ENCODE data around the gene AADAC. TPM values are rescaled to one million over a fixed set of nuclear protein-coding genes. Genes with fewer than 3 reads are reported as not detected.
"Not testable (repeated sequence)": the region's sequence is repeated elsewhere in the genome, so short reads cannot be mapped to it uniquely, and the experiment has no call there.

Gene AADAC
- polyA plus RNA-seq, 1 donor (not counting 4 experiments of a cell fraction or from before 2014, with no cell fraction given), result 0.28 TPM

- Histone ChIP-seq H3K9me3 (ENCODE audit: control insufficient read depth, low read depth, low read length) (no peaks in the 10 kb centered on the region), H3K27ac (ENCODE audit: control insufficient read depth, insufficient read depth, low read length) (no peak overlapping the region), H3K9ac (ENCODE audit: control insufficient read depth, extremely low read depth, insufficient read depth, low read length) (no peak overlapping the region), H3K4me3 (ENCODE audit: control insufficient read depth in 2 of 3, extremely low read depth in 1 of 3, insufficient read depth in 2 of 3, low read depth in 1 of 3, low read length in 3 of 3) (no peak overlapping the region), H3K4me2 (ENCODE audit: control insufficient read depth, extremely low read depth, insufficient read depth, low read depth, low read length) (no peak overlapping the region), H3K27me3 (ENCODE audit: control insufficient read depth, extremely low read depth, insufficient read depth, low read length) (no peaks in the 10 kb centered on the region), H3K4me1 (ENCODE audit: control insufficient read depth, extremely low read depth, insufficient read depth, low read length) (no peaks in the 10 kb centered on the region), H3K9me1 (ENCODE audit: control insufficient read depth, extremely low read depth, insufficient read depth, low read length) (no peaks in the 10 kb centered on the region), H2AFZ (ENCODE audit: control insufficient read depth, low read length) (peak overlapping the region; percentile 20), H3K36me3 (ENCODE audit: control insufficient read depth in 2 of 2, extremely low read depth in 1 of 2, insufficient read depth in 2 of 2, low read length in 2 of 2) (no peaks in the 10 kb centered on the region), H3K79me2 (ENCODE audit: control insufficient read depth, insufficient read depth, low read length) (no peaks in the 10 kb centered on the region), H4K20me1 (ENCODE audit: control insufficient read depth, extremely low read depth, insufficient read depth, low read length) (no peaks in the 10 kb centered on the region)
- DNase-seq (ENCODE audit: low read depth, low spot score) (no peak), FAIRE-seq (no peak)
- TF ChIP-seq EZH2 (IDR thresholded peaks at IDR 0.05; ENCODE audit: low read length), result no peak
- no peak for TF ChIP-seq CTCF (optimal IDR thresholded peaks at IDR 0.05 in 1 of 3, IDR thresholded peaks at IDR 0.05 in 1 of 3, conservative IDR thresholded peaks at IDR 0.05 in 1 of 3; ENCODE audit: extremely low read depth in 1 of 3, insufficient read depth in 2 of 3, low read length in 3 of 3)
- dilution Hi-C loops (cut with MboI; ENCODE audit: extremely low pct_ligation_motif_present, low sequenced_read_pairs), result no loop called here
Observed at GRCh38 chr3:151789853-151790463, 24.0 kb upstream of the AADAC start.

GRCh38 chr3:151790763-151791162 lies 23.2 kb upstream of the AADAC start:
- H2AFZ ChIP-seq (ENCODE audit: control insufficient read depth, low read length); H3K9me1 ChIP-seq (ENCODE audit: control insufficient read depth, extremely low read depth, insufficient read depth, low read length); H3K4me2 ChIP-seq (ENCODE audit: control insufficient read depth, extremely low read depth, insufficient read depth, low read depth, low read length); FAIRE-seq; H3K9ac ChIP-seq (ENCODE audit: control insufficient read depth, extremely low read depth, insufficient read depth, low read length); H3K9me3 ChIP-seq (ENCODE audit: control insufficient read depth, low read depth, low read length); H4K20me1 ChIP-seq (ENCODE audit: control insufficient read depth, extremely low read depth, insufficient read depth, low read length); H3K27me3 ChIP-seq (ENCODE audit: control insufficient read depth, extremely low read depth, insufficient read depth, low read length); dilution Hi-C loops (cut with MboI; ENCODE audit: extremely low pct_ligation_motif_present, low sequenced_read_pairs); H3K79me2 ChIP-seq (ENCODE audit: control insufficient read depth, insufficient read depth, low read length); H3K4me3 ChIP-seq (ENCODE audit: control insufficient read depth in 2 of 3, extremely low read depth in 1 of 3, insufficient read depth in 2 of 3, low read depth in 1 of 3, low read length in 3 of 3); H3K36me3 ChIP-seq (ENCODE audit: control insufficient read depth in 2 of 2, extremely low read depth in 1 of 2, insufficient read depth in 2 of 2, low read length in 2 of 2); H3K4me1 ChIP-seq (ENCODE audit: control insufficient read depth, extremely low read depth, insufficient read depth, low read length); H3K27ac ChIP-seq (ENCODE audit: control insufficient read depth, insufficient read depth, low read length); DNase-seq (ENCODE audit: low read depth, low spot score): not testable (repeated sequence)

DNA sequence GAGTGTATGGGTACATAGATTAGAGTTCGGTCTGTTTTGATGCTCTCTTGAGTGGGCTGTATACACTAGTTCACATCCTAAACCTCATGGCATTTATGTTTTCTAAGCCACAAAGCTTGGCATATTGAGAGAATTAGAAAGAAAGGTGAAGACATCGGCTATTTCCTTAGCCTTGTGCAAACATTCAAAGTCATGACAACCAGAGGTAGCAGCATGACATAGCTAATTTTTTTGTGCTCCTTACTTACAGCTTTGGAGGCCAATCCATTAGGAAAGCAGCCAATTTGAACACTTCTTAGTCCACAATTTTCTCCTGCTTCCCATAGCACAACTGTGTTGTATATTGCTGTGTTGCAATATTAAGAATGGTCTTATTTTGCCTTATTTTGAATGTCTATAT lies 21.5 kb upstream of the AADAC start:
- TF ChIP-seq EZH2 (IDR thresholded peaks at IDR 0.05; ENCODE audit: low read length) (no peak), CTCF (optimal IDR thresholded peaks at IDR 0.05 in 1 of 3, IDR thresholded peaks at IDR 0.05 in 1 of 3, conservative IDR thresholded peaks at IDR 0.05 in 1 of 3; ENCODE audit: extremely low read depth in 1 of 3, insufficient read depth in 2 of 3, low read length in 3 of 3) (no peak)
- Histone ChIP-seq H2AFZ (ENCODE audit: control insufficient read depth, low read length) (no peak overlapping the region), H3K4me3 (ENCODE audit: control insufficient read depth in 2 of 3, extremely low read depth in 1 of 3, insufficient read depth in 2 of 3, low read depth in 1 of 3, low read length in 3 of 3) (no peak overlapping the region), H3K9me3 (ENCODE audit: control insufficient read depth, low read depth, low read length) (no peaks in the 10 kb centered on the region), H3K4me2 (ENCODE audit: control insufficient read depth, extremely low read depth, insufficient read depth, low read depth, low read length) (no peak overlapping the region), H3K27ac (ENCODE audit: control insufficient read depth, insufficient read depth, low read length) (no peak overlapping the region), H4K20me1 (ENCODE audit: control insufficient read depth, extremely low read depth, insufficient read depth, low read length) (no peaks in the 10 kb centered on the region), H3K27me3 (ENCODE audit: control insufficient read depth, extremely low read depth, insufficient read depth, low read length) (no peaks in the 10 kb centered on the region), H3K79me2 (ENCODE audit: control insufficient read depth, insufficient read depth, low read length) (no peaks in the 10 kb centered on the region), H3K9ac (ENCODE audit: control insufficient read depth, extremely low read depth, insufficient read depth, low read length) (no peak overlapping the region), H3K4me1 (ENCODE audit: control insufficient read depth, extremely low read depth, insufficient read depth, low read length) (peaks cover 4% of the 10 kb centered on the region), H3K9me1 (ENCODE audit: control insufficient read depth, extremely low read depth, insufficient read depth, low read length) (no peaks in the 10 kb centered on the region), H3K36me3 (ENCODE audit: control insufficient read depth in 2 of 2, extremely low read depth in 1 of 2, insufficient read depth in 2 of 2, low read length in 2 of 2) (no peaks in the 10 kb centered on the region)
- FAIRE-seq, result no peak
- no peak for DNase-seq (ENCODE audit: low read depth, low spot score)
- dilution Hi-C loops (cut with MboI; ENCODE audit: extremely low pct_ligation_motif_present, low sequenced_read_pairs), result no loop called here

All from keratinocyte (primary cell).